ENCODE measurements around the gene RIN3.

Gene RIN3

DNA sequence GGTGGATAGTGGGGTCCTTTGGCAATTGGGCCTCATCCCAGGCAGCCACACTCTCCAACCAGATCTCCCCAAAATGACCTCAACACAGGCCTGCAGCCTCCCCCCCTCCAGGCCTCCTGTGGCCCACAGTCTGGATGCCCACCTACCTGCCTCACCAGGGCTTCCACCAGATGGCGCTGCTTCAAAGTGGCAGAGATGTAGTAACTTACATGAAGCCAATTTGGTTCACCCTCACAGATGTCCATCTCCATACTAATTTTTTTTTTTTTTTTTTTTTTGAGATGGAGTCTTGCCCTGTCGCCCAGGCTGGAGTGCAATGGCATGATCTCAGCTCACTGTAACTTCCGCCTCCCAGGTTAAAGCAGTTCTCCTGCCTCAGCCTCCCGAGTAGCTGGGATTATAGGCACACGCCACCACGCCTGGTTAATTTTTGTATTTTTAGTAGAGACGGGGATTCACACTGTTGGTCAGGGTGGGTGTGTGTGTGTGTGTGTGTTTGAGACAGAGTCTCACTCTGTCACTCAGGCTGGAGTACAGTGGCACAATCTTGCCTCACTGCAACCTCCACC is 201.2 kb downstream of the RIN3 start:
- DNase-seq (ENCODE audit: low read depth), result peak; percentile 81

DNA sequence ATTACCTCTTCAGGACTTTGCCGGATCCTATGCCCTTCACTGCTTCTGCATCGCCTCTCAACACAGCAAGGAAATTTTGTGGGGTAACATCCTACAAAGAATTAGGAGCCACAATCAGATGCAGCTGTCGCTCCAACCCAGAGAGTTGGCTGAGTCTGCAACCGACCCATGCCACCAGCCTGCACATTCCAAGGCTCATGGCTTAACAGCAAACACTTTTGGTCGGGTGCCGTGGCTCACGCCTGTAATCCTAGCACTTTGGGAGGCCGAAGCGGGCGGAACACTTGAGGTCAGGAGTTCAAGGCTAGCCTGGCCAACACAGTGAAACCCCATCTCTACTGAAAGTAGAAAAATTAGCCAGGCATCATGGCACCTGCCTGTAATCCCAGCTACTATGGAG is 202.6 kb downstream of the RIN3 start:
- no peak for DNase-seq (ENCODE audit: low read depth)

DNA sequence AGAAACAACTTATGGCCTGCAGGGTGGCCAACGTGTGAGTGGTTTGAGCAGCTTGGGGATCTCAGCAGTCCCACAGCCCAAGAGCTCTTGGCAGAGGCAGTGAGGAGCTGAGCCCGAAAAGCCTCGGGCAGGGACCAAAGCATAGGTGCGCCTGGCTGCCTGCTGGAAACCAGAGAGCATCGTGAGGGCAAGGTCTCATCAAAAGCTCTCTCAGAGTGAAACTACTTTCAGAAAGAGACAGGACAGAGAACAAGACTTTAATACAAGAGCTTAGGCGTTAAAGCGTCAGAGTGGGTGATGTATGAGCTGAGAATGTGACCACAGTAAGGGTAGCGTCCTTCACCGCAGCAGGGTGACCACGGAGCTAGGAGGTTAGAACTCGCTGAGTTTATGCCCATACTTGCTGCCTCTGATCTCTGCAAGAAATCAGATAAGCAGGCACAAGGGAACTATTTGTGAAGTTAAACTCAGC is 204.0 kb downstream of the RIN3 start:
- no peak for DNase-seq (ENCODE audit: low read depth)

DNA sequence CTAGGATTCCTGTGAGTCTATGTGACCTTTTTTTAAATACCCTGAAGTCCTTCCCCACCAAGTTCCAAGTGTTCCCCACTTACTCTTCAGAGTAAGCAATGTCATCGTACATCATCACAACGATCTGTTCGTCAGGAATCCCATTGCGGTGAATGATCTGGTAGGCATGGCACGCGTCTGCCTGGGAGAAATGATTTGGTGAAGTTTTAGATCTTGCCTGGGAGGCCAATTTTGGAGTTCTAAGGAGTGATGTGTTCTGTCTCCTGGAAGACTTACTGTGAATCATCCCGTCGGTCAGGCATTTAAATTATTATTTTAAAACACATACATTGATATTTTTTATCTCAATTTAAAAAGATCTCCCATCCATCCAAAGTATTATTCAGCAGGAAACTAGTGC is 205.1 kb downstream of the RIN3 start:
- DNase-seq (ENCODE audit: low read depth), result no peak

DNA sequence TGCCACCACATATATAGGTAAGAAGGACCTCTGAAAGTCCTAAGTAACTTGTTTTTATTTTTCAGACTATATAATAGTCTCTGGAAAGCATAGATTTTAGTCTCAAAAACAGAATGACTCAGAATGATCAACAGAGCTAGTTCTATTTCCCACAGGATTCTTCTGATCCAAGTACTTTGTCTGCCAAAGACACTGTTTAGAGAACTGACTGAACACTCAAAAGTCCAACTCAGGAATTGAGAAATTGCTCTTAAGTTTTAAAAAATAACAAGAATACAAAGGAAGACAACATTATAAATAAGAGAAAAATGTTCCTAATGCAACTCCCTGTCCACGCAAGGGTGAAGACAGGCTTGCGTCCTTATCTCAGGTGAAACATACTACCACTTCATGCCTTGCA is 205.8 kb downstream of the RIN3 start:
- no peak for DNase-seq (ENCODE audit: low read depth)

DNA sequence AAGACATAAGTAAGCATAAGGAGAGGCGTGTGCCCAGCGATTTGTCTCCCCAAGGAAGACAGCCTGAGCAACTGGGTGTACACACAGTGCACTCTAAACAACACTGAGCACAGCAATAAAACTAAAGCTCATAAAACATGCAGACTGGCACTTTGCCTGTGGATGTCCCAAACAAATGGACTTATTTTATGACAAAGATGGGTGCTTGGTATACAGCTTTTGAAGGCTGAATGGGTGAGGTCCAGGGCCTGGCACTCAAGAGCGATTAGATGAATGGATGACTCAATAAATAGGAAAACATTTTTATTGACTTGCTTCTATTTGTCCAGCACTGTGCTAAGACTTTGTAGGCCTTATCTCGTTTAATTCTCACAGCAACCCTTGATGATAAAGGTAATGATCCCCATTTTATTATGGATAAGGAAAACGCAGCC is 206.3 kb downstream of the RIN3 start:
- no peak for DNase-seq (ENCODE audit: low read depth)

DNA sequence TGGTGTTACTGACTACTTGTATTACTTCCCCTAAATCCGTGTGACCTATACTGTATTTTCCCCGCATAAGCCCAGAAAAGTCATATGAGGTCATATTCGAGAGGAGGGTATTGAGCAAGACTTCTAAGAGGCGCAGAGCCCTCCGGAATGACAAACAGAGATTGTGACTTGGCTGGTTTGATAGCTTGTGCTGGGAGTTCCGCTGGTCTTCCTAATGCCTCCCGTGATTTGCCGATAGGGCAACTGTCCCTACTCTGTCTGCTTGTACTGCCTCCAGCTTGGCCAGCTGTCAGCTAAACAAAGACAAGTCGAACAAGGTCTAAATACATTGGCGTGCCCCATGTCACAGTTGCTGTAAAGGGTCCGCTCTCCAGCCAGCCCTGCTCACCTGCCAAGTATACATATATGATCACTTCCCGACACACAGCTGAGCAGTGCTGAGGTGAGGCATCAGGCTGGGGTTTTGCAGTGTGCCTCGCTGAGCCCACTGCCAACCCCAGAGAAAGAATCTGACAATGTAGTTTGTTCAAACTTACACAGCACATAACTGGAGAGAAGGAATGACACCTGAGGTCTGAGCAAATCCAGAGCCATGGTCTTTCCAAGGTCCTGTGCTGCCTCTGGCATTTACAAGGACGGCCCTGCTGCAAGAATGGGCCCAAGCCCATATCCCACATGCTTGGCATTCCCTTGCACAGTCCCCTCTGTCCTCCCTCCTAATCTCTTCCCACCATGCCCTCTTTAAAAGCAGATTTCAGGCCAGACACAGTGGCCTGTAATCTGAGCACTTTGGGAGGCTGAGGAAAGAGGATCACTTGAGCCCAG is 211.1 kb downstream of the RIN3 start:
- no peak for DNase-seq (ENCODE audit: low read depth)

DNA sequence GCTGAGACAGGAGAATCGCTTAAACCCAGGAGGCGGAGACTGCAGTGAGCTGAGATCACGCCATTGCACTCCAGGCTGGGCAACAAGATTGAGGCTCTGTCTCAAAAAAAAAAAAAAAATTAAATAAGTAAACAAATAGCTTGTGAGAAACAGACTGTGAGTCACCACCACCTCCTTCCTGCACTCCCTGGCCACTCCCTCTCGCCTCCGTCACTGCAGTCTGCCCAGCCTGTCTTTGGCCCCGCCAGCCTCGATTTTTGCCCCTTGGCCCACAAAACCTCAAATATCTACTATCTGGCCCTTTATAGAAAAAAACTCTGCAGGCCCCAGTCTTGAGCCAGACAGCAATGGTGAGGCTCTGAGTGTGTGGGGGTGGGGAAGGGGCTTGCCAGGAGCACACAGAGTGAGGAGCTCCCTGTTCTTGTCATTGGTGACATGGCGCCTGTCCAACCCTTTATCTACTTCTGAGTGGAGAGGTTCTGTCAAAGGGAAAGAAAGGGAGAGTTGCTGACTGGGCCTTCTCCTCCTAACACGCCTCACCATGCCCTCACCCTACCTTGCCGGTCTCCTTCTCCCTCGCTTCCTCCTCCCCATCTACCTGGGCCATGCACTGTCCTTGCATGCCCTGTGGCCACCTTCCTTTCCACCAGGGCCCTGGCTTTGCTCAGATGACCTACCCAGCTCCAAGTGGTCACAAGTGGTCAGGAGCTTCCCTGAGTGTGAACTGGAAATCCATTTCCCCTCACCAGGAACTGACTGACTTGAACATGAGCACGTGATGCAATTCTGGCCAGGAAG is 212.8 kb downstream of the RIN3 start:
- DNase-seq (ENCODE audit: low read depth), result no peak

DNA sequence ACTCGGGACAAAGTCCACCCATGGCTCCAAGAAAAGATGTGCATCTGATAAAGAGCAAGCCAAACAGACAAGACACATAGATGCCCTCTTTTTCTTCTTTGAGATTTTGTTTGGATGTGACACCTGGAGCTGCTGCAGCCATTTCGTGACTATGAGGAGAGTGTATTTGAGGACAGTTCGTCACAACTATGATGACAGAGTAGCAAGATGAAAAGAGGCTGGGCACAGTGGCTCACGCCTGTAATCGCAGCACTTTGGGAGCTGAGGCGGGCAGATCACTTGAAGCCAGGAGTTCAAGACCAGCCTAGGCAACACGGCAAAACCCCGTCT is 213.3 kb downstream of the RIN3 start:
- no peak for DNase-seq (ENCODE audit: low read depth)

DNA sequence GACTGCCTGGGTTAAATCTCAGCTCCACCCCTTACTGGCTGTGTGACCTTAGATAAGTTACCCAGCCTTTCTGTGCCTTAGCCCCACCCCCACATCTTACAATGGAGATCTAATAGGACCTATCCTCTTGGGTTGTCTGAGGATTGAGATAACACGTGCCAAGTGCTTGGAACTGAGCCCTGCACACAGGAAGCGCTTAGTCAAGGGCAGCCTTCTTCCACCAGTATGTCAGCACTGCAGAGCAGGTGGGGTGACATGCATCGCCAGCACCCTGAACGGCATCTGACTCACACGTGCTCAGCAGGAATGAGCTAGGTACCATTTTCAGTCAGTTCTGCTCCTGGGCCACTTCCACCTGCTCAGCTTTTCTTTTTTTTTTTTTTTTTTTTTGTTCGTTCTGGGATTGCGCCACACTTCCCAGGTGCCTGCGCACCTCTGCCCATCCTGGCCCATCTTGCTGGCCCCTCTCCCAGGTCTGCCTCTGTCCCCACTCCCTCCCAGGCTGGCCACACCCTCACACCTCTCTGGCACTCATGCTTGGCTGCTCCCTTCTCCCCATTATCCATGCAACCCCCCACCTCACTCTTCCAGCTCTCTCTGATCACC is 215.3 kb downstream of the RIN3 start:
- no peak for DNase-seq (ENCODE audit: low read depth)

DNA sequence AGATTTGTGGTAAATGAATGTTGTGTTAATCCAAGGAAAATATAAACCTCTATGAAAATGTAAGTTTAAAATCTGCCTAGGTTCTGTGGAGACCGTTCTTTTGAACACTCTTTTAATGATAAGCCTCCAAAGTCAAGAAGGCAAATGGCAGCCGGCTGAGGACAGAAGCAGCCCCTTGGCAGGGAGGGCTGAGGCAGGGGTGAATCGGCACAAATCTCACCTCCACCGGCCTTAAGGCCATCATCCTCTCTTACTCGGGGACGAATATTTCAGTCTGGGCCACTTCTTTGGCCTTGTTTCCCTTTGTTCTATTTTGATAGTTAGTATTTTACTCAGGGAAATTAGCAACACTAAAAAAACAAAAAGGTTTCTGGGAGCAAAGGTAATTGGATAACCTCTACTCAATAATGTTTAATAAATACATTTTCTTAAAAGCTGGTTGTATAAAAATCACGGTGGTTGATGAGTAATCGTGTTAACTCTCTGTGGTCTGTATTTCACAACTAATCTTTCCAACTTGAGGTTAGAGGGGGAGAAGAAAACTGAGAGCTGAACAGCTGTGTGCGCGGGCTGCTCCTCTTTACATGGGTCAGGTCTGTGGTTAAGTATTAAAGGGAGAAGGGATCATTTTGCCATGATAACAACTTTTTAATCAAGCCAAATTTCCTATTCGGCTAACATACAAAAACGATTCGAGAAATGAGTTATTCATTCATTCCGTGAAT is 216.2 kb downstream of the RIN3 start:
- DNase-seq (ENCODE audit: low read depth), result no peak

DNA sequence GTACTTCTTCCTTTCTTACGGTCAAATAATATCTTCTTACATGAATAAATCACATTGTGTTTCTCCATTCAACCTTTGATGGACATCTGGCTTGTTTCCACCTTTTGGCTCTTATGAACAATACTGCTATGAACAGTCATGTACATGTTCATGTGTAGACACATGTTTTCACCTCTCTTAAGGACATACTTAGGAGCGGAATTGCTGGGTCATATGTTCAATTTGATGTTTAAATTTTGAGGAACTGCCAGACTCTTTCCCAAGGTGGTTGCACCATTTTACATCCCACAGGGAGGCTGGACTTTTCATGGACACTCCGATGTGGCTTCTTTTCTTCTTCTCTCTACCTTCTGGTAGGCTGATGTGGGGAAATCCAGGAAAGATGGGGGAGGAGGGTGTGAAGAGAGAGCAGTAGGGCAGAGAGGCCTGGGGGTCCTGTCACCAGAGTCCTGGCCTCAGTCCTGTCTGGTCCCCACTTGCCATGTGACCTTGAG is 218.1 kb downstream of the RIN3 start:
- no peak for DNase-seq (ENCODE audit: low read depth)

DNA sequence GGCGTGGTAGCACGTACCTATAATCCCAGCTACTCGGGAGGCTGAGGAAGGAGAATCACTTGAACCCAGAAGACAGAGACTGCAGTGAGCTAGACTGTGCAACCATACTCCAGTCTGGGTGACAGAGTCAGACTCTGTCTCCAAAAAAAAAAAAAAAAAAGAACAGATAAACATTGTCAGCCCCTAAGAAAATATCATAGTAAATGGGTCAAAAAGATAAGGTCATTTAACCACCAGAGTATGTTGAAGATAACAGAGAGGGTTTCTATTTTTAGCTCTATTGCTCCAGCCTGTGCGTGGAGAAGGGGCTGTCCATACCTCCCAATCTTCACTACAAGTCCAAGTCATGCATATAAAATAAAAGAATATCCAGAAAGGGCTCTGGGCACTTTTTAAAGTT is 219.4 kb downstream of the RIN3 start:
- no peak for DNase-seq (ENCODE audit: low read depth)

DNA sequence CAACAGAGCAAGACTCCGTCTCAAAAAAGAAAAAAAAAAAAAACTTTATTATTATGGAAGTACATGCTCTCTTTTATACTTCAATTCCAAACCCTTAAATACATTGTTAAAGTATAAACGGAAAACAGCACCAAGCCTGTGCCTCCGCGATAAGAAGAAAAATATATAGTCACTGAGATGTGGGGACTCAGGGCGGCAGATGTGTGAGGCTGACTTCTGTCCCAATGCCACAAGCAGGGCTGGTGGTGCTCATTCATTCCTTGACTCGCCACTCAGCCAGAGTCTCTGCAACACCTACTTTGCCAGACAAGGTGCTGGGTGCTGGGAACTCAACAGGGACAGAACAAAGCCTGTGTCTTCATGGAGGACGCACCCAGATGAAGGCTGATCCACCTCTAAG is 221.0 kb downstream of the RIN3 start:
- DNase-seq (ENCODE audit: low read depth), result no peak

DNA sequence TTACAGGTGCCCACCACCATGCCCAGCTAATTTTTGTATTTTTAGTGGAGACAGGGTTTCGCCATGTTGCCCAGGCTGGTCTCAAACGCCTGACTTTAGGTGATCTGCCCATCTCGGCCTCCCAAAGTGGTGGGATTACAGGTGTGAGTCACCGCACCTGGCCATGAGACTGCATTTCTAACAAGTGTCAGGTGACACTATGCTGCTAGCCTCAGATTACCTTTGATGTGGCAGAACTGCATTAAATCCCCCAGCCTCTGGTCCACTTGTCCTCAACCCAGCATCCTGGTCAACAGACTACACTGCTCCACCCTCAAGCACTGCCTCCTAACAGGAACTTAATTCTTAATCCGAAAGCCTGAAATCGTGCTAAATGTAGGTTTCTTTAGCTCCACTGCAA is 221.8 kb downstream of the RIN3 start:
- DNase-seq (ENCODE audit: low read depth), result no peak

DNA sequence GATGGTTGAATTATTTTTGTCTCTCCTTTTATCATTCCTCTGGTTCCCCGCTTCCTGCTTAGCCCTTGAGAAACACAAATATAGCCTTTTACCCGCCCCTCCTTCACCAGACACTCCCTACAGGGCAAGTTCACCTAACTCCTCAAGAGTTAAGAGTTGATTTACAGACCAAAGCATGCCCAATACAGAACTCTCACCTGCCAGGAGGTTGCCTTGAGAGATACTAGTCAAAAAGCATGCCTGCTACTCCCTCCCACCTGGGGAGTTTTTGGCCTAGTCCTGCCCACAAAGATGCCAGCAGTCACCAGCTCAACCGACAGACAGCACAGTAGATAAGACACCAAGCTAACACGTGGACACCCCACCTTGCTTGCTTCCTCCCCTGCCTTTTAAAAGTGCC is 223.6 kb downstream of the RIN3 start:
- no peak for DNase-seq (ENCODE audit: low read depth)

DNA sequence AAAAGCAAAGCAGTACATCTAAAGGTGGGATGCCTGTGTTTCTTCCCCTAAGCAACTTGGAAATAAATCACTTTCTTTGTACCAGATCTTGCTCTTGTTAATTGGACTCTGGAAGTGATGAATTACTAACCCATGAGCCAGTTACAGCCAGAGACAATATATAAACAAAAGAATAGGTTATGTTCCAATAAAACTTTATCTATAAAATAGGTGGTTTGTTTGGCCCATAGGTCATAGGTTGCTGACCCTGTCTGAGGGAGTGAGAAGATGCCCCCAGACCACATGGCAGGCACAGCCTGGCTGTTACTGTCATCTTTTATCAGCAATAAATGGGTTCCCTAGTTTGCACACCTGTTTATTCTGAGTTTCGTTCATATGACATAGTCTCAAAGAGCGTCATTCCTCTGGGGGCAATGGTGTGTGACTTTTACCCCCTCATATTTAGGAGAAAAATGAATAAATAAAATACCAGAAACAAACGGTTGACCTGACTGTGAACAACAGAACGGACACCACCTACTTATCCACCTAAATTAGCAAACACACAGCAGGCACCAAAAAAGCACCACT is 224.1 kb downstream of the RIN3 start:
- no peak for DNase-seq (ENCODE audit: low read depth)
